ENCODE results near the gene SYT12. TPM values are rescaled to one million over a fixed set of nuclear protein-coding genes. Genes with fewer than 3 reads are reported as not detected.

SYT12 gene
- total and polyA plus RNA-seq, 2 donors from 2014 or later, result 0.13 to 4.2 TPM

DNA sequence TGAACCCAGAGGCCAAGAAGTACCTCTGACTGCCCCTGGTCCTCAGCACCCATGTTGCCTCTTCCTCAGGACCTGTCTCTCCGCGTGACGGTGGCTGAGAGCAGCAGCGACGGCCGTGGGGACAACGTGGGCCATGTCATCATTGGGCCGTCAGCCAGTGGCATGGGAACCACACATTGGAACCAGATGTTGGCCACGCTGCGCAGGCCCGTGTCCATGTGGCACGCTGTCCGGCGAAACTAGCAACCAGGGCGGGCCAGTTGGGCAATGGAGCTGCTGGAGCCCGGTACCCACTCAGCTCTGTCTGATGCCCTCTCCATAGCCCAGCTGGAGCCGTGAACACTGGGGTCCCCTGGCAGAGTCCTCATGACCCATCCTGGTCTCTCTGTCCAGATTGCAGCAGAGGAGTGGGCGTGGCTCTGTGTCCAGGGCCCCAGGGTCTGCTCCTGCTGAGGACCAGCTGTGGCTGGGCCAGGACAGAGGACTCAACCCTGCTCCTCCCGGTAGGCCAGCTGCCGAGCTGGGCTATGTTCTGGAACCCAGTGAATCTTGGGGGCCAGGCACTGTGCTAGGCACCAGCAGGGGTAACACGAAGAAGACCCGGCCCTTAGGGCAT lies 25.7 kb downstream of the SYT12 start:
- no peaks in the 10 kb centered on the region for H3K27me3 ChIP-seq (ENCODE audit: control insufficient read depth, insufficient read depth, low read length)
- TF ChIP-seq, protein P1, sequence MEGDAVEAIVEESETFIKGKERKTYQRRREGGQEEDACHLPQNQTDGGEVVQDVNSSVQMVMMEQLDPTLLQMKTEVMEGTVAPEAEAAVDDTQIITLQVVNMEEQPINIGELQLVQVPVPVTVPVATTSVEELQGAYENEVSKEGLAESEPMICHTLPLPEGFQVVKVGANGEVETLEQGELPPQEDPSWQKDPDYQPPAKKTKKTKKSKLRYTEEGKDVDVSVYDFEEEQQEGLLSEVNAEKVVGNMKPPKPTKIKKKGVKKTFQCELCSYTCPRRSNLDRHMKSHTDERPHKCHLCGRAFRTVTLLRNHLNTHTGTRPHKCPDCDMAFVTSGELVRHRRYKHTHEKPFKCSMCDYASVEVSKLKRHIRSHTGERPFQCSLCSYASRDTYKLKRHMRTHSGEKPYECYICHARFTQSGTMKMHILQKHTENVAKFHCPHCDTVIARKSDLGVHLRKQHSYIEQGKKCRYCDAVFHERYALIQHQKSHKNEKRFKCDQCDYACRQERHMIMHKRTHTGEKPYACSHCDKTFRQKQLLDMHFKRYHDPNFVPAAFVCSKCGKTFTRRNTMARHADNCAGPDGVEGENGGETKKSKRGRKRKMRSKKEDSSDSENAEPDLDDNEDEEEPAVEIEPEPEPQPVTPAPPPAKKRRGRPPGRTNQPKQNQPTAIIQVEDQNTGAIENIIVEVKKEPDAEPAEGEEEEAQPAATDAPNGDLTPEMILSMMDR (IDR thresholded peaks at IDR 0.05; ENCODE audit: borderline replicate concordance, extremely low read depth, insufficient read depth), result no peak
- no peak overlapping the region for H3K9ac ChIP-seq (ENCODE audit: low read length in 3 of 3)
- intact Hi-C loops (cut with DNase I), result no loop called here
- H3K36me3 ChIP-seq (ENCODE audit: control insufficient read depth in 2 of 3, insufficient read depth in 3 of 3, low read length in 3 of 3), result no peaks in the 10 kb centered on the region
- FAIRE-seq, result no peak
- no peak for DNase-seq
- no peak overlapping the region for H3K27ac ChIP-seq (ENCODE audit: low read depth in 2 of 2, low read length in 2 of 2)
- H3K4me3 ChIP-seq (ENCODE audit: low read length in 3 of 3), result no peak overlapping the region
- H3K9me3 ChIP-seq (ENCODE audit: control insufficient read depth in 2 of 3, insufficient read depth in 1 of 3, low read length in 3 of 3), result no peaks in the 10 kb centered on the region
- H3K4me1 ChIP-seq (ENCODE audit: control insufficient read depth in 2 of 3, insufficient read depth in 2 of 3, low read depth in 1 of 3, low read length in 3 of 3), result no peaks in the 10 kb centered on the region

DNA sequence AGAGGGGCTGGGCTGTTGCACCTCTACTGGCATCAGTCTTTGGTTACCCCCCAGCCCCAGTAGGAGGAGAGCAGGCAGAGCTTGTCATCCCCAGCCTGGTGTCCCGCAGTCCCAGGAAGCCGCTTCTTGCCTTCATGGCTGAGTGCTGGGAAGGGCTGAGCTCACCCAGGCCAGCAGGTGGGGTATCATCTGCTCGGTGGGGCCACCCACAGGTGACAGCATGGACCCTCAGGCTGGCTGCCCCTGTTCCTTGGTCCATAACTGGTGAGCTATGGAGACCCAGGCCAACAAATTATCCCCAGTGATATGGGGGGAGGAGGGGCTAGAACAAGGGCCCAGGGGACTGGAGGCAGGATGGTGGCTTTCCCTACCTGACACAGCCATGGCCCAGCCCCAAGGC lies 27.2 kb downstream of the SYT12 start:
- TF ChIP-seq, protein P1 (IDR thresholded peaks at IDR 0.05; ENCODE audit: borderline replicate concordance, extremely low read depth, insufficient read depth), result no peak
- H3K4me1 ChIP-seq (ENCODE audit: control insufficient read depth in 2 of 3, insufficient read depth in 2 of 3, low read depth in 1 of 3, low read length in 3 of 3), result peaks cover 0 to 4% (median 0%) of the 10 kb centered on the region in 3 donors
- H3K36me3 ChIP-seq (ENCODE audit: control insufficient read depth in 2 of 3, insufficient read depth in 3 of 3, low read length in 3 of 3), result no peaks in the 10 kb centered on the region
- H3K27me3 ChIP-seq (ENCODE audit: control insufficient read depth, insufficient read depth, low read length), result no peaks in the 10 kb centered on the region
- FAIRE-seq (no peak), DNase-seq (no peak)
- H3K4me3 ChIP-seq (ENCODE audit: low read length in 3 of 3), result no peak overlapping the region
- H3K9ac ChIP-seq (ENCODE audit: low read length in 3 of 3), result no peak overlapping the region
- intact Hi-C loops (cut with DNase I), result no loop called here
- no peak overlapping the region for H3K27ac ChIP-seq (ENCODE audit: low read depth in 2 of 2, low read length in 2 of 2)
- H3K9me3 ChIP-seq (ENCODE audit: control insufficient read depth in 2 of 3, insufficient read depth in 1 of 3, low read length in 3 of 3), result no peaks in the 10 kb centered on the region

DNA sequence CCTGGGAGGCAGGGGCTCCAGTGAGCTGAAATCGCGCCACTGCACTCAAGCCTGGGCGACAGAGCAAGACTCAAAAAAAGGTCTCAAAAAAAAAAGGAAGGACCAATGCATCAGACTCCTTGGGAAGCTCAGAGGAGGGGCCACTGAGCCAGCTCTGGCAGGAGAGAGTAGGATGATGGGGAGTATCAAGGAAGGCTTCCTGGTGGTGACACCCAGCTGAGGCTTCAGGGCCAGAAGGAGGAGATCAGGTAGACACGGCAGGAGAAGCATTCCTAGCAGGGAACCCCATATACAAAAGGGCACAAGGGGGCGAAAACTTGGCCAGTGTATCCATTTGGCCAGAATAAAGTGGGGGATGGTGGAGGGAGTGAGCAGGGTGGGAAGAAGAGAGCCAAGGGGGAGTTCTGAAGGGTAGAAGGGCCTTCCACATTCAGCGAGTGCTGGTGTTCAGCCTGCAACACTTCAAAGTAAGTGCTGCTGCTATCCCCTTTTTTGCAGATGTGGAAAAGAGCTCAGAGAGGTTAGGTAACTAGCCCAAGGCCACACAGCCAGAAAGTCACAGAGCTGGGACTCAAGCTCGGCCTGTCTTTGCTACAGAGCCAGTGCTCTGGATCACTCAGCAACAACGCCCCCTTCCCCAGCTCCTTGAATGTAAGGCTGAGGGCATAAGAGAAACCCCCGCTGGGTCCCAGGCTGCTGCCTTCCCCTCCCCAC lies 28.4 kb downstream of the SYT12 start:
- Histone ChIP-seq H3K9ac (ENCODE audit: low read length in 3 of 3) (no peak overlapping the region), H3K9me3 (ENCODE audit: control insufficient read depth in 2 of 3, insufficient read depth in 1 of 3, low read length in 3 of 3) (no peaks in the 10 kb centered on the region), H3K4me1 (ENCODE audit: control insufficient read depth in 2 of 3, insufficient read depth in 2 of 3, low read depth in 1 of 3, low read length in 3 of 3) (peaks cover 2 to 14% (median 4%) of the 10 kb centered on the region in 3 donors), H3K27ac (ENCODE audit: low read depth in 2 of 2, low read length in 2 of 2) (no peak overlapping the region), H3K4me3 (ENCODE audit: low read length in 3 of 3) (no peak overlapping the region), H3K36me3 (ENCODE audit: control insufficient read depth in 2 of 3, insufficient read depth in 3 of 3, low read length in 3 of 3) (no peaks in the 10 kb centered on the region), H3K27me3 (ENCODE audit: control insufficient read depth, insufficient read depth, low read length) (no peaks in the 10 kb centered on the region)
- DNase-seq (no peak), FAIRE-seq (no peak)
- TF ChIP-seq, protein P1 (IDR thresholded peaks at IDR 0.05; ENCODE audit: borderline replicate concordance, extremely low read depth, insufficient read depth), result no peak
- intact Hi-C loops (cut with DNase I), result no loop called here
